Liver (tissue), 9 donors: ENCODE results near the gene ANKFY1. TPM values are rescaled to one million over a fixed set of nuclear protein-coding genes. Genes with fewer than 3 reads are reported as not detected.

Experiments used
- DNase-seq: peaks from one replicate; pipeline ENCODE4 v3.0.0-alpha.2; 2017; ENCODE audit warnings: low spot score
- H3K27ac ChIP-seq, 2 donors: one replicate each; pipeline ENCODE4 v1.7.0; 2013; ENCODE audit warnings: inconsistent platforms in 2 of 2, low read length in 2 of 2, control low read depth in 1 of 2, low read depth in 1 of 2, mild to moderate bottlenecking in 1 of 2
- H3K27me3 ChIP-seq, 4 donors: one replicate each; pipeline versions ENCODE4 v1.6.1 to v1.7.0; 2013; ENCODE audit warnings: low read length in 3 of 4, inconsistent platforms in 1 of 4, mild to moderate bottlenecking in 1 of 4, moderate library complexity in 1 of 4; ENCODE audit not compliant: control insufficient read depth in 4 of 4, insufficient read depth in 4 of 4
- H3K36me3 ChIP-seq, 4 donors: one replicate each; pipeline versions ENCODE4 v1.6.1 to v1.7.0; 2013; ENCODE audit warnings: low read length in 3 of 4, mild to moderate bottlenecking in 3 of 4, low read depth in 1 of 4, moderate library complexity in 1 of 4; ENCODE audit not compliant: control insufficient read depth in 4 of 4, insufficient read depth in 3 of 4
- H3K4me1 ChIP-seq, 4 donors: one replicate each; pipeline versions ENCODE4 v1.6.1 to v1.7.0; 2013; ENCODE audit warnings: low read length in 3 of 4, mild to moderate bottlenecking in 3 of 4, moderate library complexity in 1 of 4; ENCODE audit not compliant: control insufficient read depth in 4 of 4, insufficient read depth in 4 of 4
- H3K4me3 ChIP-seq, 3 donors: one replicate each; pipeline versions ENCODE4 v1.6.1 to v1.7.0; 2013; ENCODE audit warnings: low read length in 3 of 3, control low read depth in 1 of 3, low read depth in 1 of 3, mild to moderate bottlenecking in 1 of 3
- H3K9ac ChIP-seq, 2 donors: one replicate each; pipeline ENCODE4 v1.7.0; 2013; ENCODE audit warnings: low read length in 2 of 2, mild to moderate bottlenecking in 2 of 2, moderate library complexity in 2 of 2, control low read depth in 1 of 2, low read depth in 1 of 2
- H3K9me3 ChIP-seq, 4 donors: one replicate each; pipeline versions ENCODE4 v1.6.1 to v1.7.0; 2013; ENCODE audit warnings: low read length in 3 of 4; ENCODE audit not compliant: control insufficient read depth in 4 of 4
- ATF3 ChIP-seq: IDR thresholded peaks from 2 replicates; pipeline ENCODE4 v1.6.1; 2016; ENCODE audit warnings: antibody characterized with exemption
- CTCF ChIP-seq: fragments of 150-350 bp; IDR thresholded peaks from 2 replicates; pipeline ENCODE4 v1.5.1; 2017; ENCODE audit warnings: improper control_type of control experiment, low read depth, low read length; ENCODE audit not compliant: missing input control
- EGR1 ChIP-seq, 2 donors: IDR thresholded peaks; 2 replicates each; pipeline ENCODE4 v1.6.1; 2016 to 2018; ENCODE audit warnings: antibody characterized with exemption in 2 of 2, low read depth in 2 of 2
- FOXA1 ChIP-seq: IDR thresholded peaks from 2 replicates; pipeline ENCODE4 v1.6.1; 2016; ENCODE audit warnings: antibody characterized with exemption
- FOXA2 ChIP-seq: IDR thresholded peaks from 2 replicates; pipeline ENCODE4 v1.6.1; 2016; ENCODE audit warnings: antibody characterized with exemption
- GABPA ChIP-seq, 2 donors: IDR thresholded peaks in 1 of 2; conservative IDR thresholded peaks in 1 of 2; 2 replicates each; pipeline ENCODE4 v1.6.1; 2016; ENCODE audit warnings: antibody characterized with exemption in 2 of 2, mild to moderate bottlenecking in 1 of 2, moderate library complexity in 1 of 2
- HNF4A ChIP-seq, 2 donors: conservative IDR thresholded peaks; 2 replicates each; pipeline ENCODE4 v1.6.1; 2016; ENCODE audit warnings: antibody characterized with exemption in 2 of 2, mild to moderate bottlenecking in 2 of 2
- HNF4G ChIP-seq: IDR thresholded peaks from 2 replicates; pipeline ENCODE4 v1.6.1; 2016; ENCODE audit warnings: antibody characterized with exemption
- JUND ChIP-seq, 2 donors: IDR thresholded peaks; 2 replicates each; pipeline ENCODE4 v1.6.1; 2016; ENCODE audit warnings: antibody characterized with exemption in 2 of 2
- MAX ChIP-seq: IDR thresholded peaks from 2 replicates; pipeline ENCODE4 v1.6.1; 2016; ENCODE audit warnings: antibody characterized with exemption
- NR2F2 ChIP-seq: IDR thresholded peaks from 2 replicates; pipeline ENCODE4 v1.6.1; 2016; ENCODE audit warnings: antibody characterized with exemption
- RAD21 ChIP-seq, 2 donors: IDR thresholded peaks; 2 replicates each; pipeline ENCODE4 v1.6.1; 2016; ENCODE audit warnings: antibody characterized with exemption in 2 of 2, mild to moderate bottlenecking in 2 of 2
- REST ChIP-seq: IDR thresholded peaks from 2 replicates; pipeline ENCODE4 v1.6.1; 2016; ENCODE audit warnings: antibody characterized with exemption, mild to moderate bottlenecking
- RXRA ChIP-seq, 2 donors: IDR thresholded peaks; 2 replicates each; pipeline ENCODE4 v1.6.1; 2017 to 2018; ENCODE audit warnings: antibody characterized with exemption in 2 of 2, mild to moderate bottlenecking in 1 of 2
- SP1 ChIP-seq: IDR thresholded peaks from 2 replicates; pipeline ENCODE4 v1.6.1; 2018; ENCODE audit warnings: antibody characterized with exemption, mild to moderate bottlenecking
- TAF1 ChIP-seq: conservative IDR thresholded peaks from 2 replicates; pipeline ENCODE4 v1.6.1; 2016; ENCODE audit warnings: antibody characterized with exemption, mild to moderate bottlenecking
- YY1 ChIP-seq: IDR thresholded peaks from 2 replicates; pipeline ENCODE4 v1.6.1; 2016; ENCODE audit warnings: antibody characterized with exemption, mild to moderate bottlenecking
- ZBTB33 ChIP-seq: IDR thresholded peaks from 2 replicates; pipeline ENCODE4 v1.6.1; 2016; ENCODE audit warnings: antibody characterized with exemption
- WGBS: extraction: QIAGEN DNeasy Blood & Tissue Kit; methylation state at CpG from one replicate; pipeline ENCODE4 v1.1.7; 2013; 5-methylcytosine and 5-hydroxymethylcytosine counted together
- polyA plus RNA-seq, 2 donors: library from polyadenylated mRNA; stranded (reverse) in 1 of 2; unstranded in 1 of 2; fragments of 200-250 nt in 1 of 2; fragments of >200 nt in 1 of 2; fragmentation: Nextera tagmentation in 1 of 2; extraction: Ambion mirVana in 1 of 2; gene quantifications; one replicate each; pipeline versions ENCODE4 v1.2.1 to v1.2.3, GENCODE V29; 2013 to 2015
- total RNA-seq, 2 donors: library from RNA; depleted of rRNA; stranded (reverse); fragments of >200 nt; gene quantifications; one replicate each; pipeline ENCODE4 v1.2.3, GENCODE V29; 2014
- donor health status: healthy.
- donor health status: healthy.
- donor health status: healthy.
- donor health status: healthy.
- donor health status: healthy.

The ANKFY1 gene
- total and polyA plus RNA-seq, 4 donors: 6.8 to 38.6 (median 21.9) TPM

GRCh38 chr17:4310354-4311060 is 46.7 kb upstream of the ANKFY1 start:
- no peak for TF ChIP-seq MAX
- no peak for TF ChIP-seq FOXA1
- no peak for TF ChIP-seq EGR1 (IDR thresholded peaks at IDR 0.05; ENCODE audit: low read depth in 2 of 2)
- peak in 1 of 2 donors; percentile 16 for TF ChIP-seq JUND (IDR thresholded peaks at IDR 0.05)
- no peak for TF ChIP-seq CTCF
- peak; percentile 98 for TF ChIP-seq REST
- peak; percentile 66 for TF ChIP-seq HNF4G
- peak; percentile 17 for TF ChIP-seq NR2F2
- TF ChIP-seq SP1: no peak
- TF ChIP-seq FOXA2: no peak
- TF ChIP-seq TAF1: no peak
- peak; percentile 47 to 51 for TF ChIP-seq RXRA (IDR thresholded peaks at IDR 0.05)
- TF ChIP-seq ZBTB33: peak; percentile 24
- TF ChIP-seq RAD21 (IDR thresholded peaks at IDR 0.05): peak in 1 of 2 donors; percentile 35
- no peak for TF ChIP-seq GABPA (IDR thresholded peaks at IDR 0.05 in 1 of 2, conservative IDR thresholded peaks at IDR 0.05 in 1 of 2)
- peak; percentile 85 to 93 for TF ChIP-seq HNF4A (conservative IDR thresholded peaks at IDR 0.05)
- TF ChIP-seq ATF3: no peak
- peak; percentile 16 for TF ChIP-seq YY1
- no peak overlapping the region for H3K9ac ChIP-seq
- H3K9me3 ChIP-seq: no peaks in the 10 kb centered on the region
- peaks cover 0 to 2% (median 0%) of the 10 kb centered on the region in 4 donors for H3K36me3 ChIP-seq
- H3K4me3 ChIP-seq: no peak overlapping the region
- no peaks in the 10 kb centered on the region for H3K27me3 ChIP-seq
- DNase-seq: no peak
- peaks cover 2 to 36% (median 25%) of the 10 kb centered on the region in 4 donors for H3K4me1 ChIP-seq
- no peak overlapping the region for H3K27ac ChIP-seq
- WGBS: 62% methylated on average over 6 of the region's 6 CpGs
